IPS DF 6.9 (cell line): ENCODE results near the gene PAK1.

ENCODE experiments used
- DNase-seq: peaks from one replicate; pipeline ENCODE4 v3.0.0-alpha.2; 2013; ENCODE audit warnings: low read depth, low spot score
- H3K27ac ChIP-seq: one replicate; pipeline ENCODE4 v1.5.1; 2013; ENCODE audit warnings: low read length, control low read depth
- H3K27me3 ChIP-seq: 2 replicates; pipeline ENCODE4 v1.6.1; 2013; ENCODE audit warnings: mild to moderate bottlenecking, low read length; ENCODE audit not compliant: control insufficient read depth, insufficient read depth
- H3K36me3 ChIP-seq: 2 replicates; pipeline ENCODE4 v1.6.1; 2013; ENCODE audit warnings: low read length; ENCODE audit not compliant: control insufficient read depth, insufficient read depth
- H3K4me1 ChIP-seq: 2 replicates; pipeline ENCODE4 v1.6.1; 2013; ENCODE audit warnings: low read length; ENCODE audit not compliant: control insufficient read depth, insufficient read depth
- H3K4me3 ChIP-seq: 2 replicates; pipeline ENCODE4 v1.5.1; 2013; ENCODE audit warnings: mild to moderate bottlenecking, low read length
- H3K9me3 ChIP-seq: 2 replicates; pipeline ENCODE4 v1.6.1; 2013; ENCODE audit warnings: low read length, inconsistent platforms; ENCODE audit not compliant: control insufficient read depth, insufficient read depth
- WGBS: extraction: QIAGEN DNeasy Blood & Tissue Kit; methylation state at CpG from one replicate; pipeline ENCODE4 v1.1.7; 2013; ENCODE audit warnings: mixed read lengths, missing lambda C conversion rate; ENCODE audit not compliant: insufficient read length, insufficient coverage; 5-methylcytosine and 5-hydroxymethylcytosine counted together

Gene PAK1

GRCh38 chr11:77320351-77320750 is 153.5 kb downstream of the PAK1 start:
- no peak for DNase-seq
- WGBS, result no CpG with 5 or more reads among the region's 1 CpG
- Histone ChIP-seq H3K4me1 (no peaks in the 10 kb centered on the region), H3K9me3 (no peaks in the 10 kb centered on the region), H3K27ac (no peak overlapping the region), H3K36me3 (peaks cover 8% of the 10 kb centered on the region; the same call in 1 of the 2 replicates), H3K4me3 (no peak overlapping the region), H3K27me3 (no peaks in the 10 kb centered on the region)

- peaks cover 8% of the 10 kb centered on the region; the same call in 1 of the 2 replicates for H3K36me3 ChIP-seq
- H3K27me3 ChIP-seq, result no peaks in the 10 kb centered on the region
- no peaks in the 10 kb centered on the region for H3K4me1 ChIP-seq
- WGBS, result no CpG with 5 or more reads among the region's 2 CpGs
- no peak for DNase-seq
- no peak overlapping the region for H3K27ac ChIP-seq
- H3K4me3 ChIP-seq, result no peak overlapping the region
- no peaks in the 10 kb centered on the region for H3K9me3 ChIP-seq
These were observed 155.3 kb downstream of the PAK1 start for GRCh38 chr11:77318600-77318999.

GRCh38 chr11:77316733-77317342 is 157.1 kb downstream of the PAK1 start:
- Histone ChIP-seq H3K4me3 (no peak overlapping the region), H3K4me1 (no peaks in the 10 kb centered on the region), H3K27ac (no peak overlapping the region), H3K9me3 (no peaks in the 10 kb centered on the region), H3K36me3 (no peaks in the 10 kb centered on the region), H3K27me3 (no peaks in the 10 kb centered on the region)
- no CpG with 5 or more reads among the region's 5 CpGs for WGBS
- no peak for DNase-seq

- Histone ChIP-seq H3K27me3 (no peaks in the 10 kb centered on the region), H3K9me3 (no peaks in the 10 kb centered on the region), H3K27ac (no peak overlapping the region), H3K4me3 (no peak overlapping the region), H3K36me3 (no peaks in the 10 kb centered on the region), H3K4me1 (no peaks in the 10 kb centered on the region)
- DNase-seq, result no peak
These were observed 161.8 kb downstream of the PAK1 start for GRCh38 chr11:77312107-77312506.

GRCh38 chr11:77311701-77312100 is 162.2 kb downstream of the PAK1 start:
- no peaks in the 10 kb centered on the region for H3K4me1 ChIP-seq
- no peaks in the 10 kb centered on the region for H3K36me3 ChIP-seq
- H3K4me3 ChIP-seq, result no peak overlapping the region
- DNase-seq, result no peak
- no peaks in the 10 kb centered on the region for H3K9me3 ChIP-seq
- no peak overlapping the region for H3K27ac ChIP-seq
- WGBS, result no CpG with 5 or more reads among the region's 3 CpGs
- H3K27me3 ChIP-seq, result no peaks in the 10 kb centered on the region

- H3K36me3 ChIP-seq, result no peaks in the 10 kb centered on the region
- no peaks in the 10 kb centered on the region for H3K4me1 ChIP-seq
- no peaks in the 10 kb centered on the region for H3K9me3 ChIP-seq
- H3K27me3 ChIP-seq, result no peaks in the 10 kb centered on the region
- WGBS, result no CpG with 5 or more reads among the region's 5 CpGs
- no peak for DNase-seq
- no peak overlapping the region for H3K27ac ChIP-seq
- no peak overlapping the region for H3K4me3 ChIP-seq
These were observed 163.2 kb downstream of the PAK1 start for GRCh38 chr11:77310721-77311120.

- no peak overlapping the region for H3K4me3 ChIP-seq
- no CpG with 5 or more reads among the region's 5 CpGs for WGBS
- no peaks in the 10 kb centered on the region for H3K4me1 ChIP-seq
- no peaks in the 10 kb centered on the region for H3K27me3 ChIP-seq
- no peaks in the 10 kb centered on the region for H3K36me3 ChIP-seq
- no peak overlapping the region for H3K27ac ChIP-seq
- no peaks in the 10 kb centered on the region for H3K9me3 ChIP-seq
- DNase-seq, result no peak
These were observed 164.4 kb downstream of the PAK1 start for GRCh38 chr11:77309401-77310085.

GRCh38 chr11:77308838-77309237 is 165.1 kb downstream of the PAK1 start:
- H3K27ac ChIP-seq, result no peak overlapping the region
- H3K4me1 ChIP-seq, result no peaks in the 10 kb centered on the region
- no peaks in the 10 kb centered on the region for H3K27me3 ChIP-seq
- H3K36me3 ChIP-seq, result no peaks in the 10 kb centered on the region
- no peak overlapping the region for H3K4me3 ChIP-seq
- H3K9me3 ChIP-seq, result no peaks in the 10 kb centered on the region
- DNase-seq, result no peak

- Histone ChIP-seq H3K4me1 (no peaks in the 10 kb centered on the region), H3K27ac (no peak overlapping the region), H3K36me3 (no peaks in the 10 kb centered on the region), H3K27me3 (no peaks in the 10 kb centered on the region), H3K9me3 (no peaks in the 10 kb centered on the region), H3K4me3 (no peak overlapping the region)
- no CpG with 5 or more reads among the region's 2 CpGs for WGBS
- DNase-seq, result no peak
These were observed 170.6 kb downstream of the PAK1 start for GRCh38 chr11:77303328-77303727.

- no peak overlapping the region for H3K4me3 ChIP-seq
- no peaks in the 10 kb centered on the region for H3K4me1 ChIP-seq
- H3K27me3 ChIP-seq, result no peaks in the 10 kb centered on the region
- H3K27ac ChIP-seq, result no peak overlapping the region
- DNase-seq, result no peak
- no peaks in the 10 kb centered on the region for H3K36me3 ChIP-seq
- no CpG with 5 or more reads among the region's 3 CpGs for WGBS
- H3K9me3 ChIP-seq, result no peaks in the 10 kb centered on the region
These were observed 171.1 kb downstream of the PAK1 start for GRCh38 chr11:77302752-77303151.

- H3K9me3 ChIP-seq, result no peaks in the 10 kb centered on the region
- no CpG with 5 or more reads among the region's 15 CpGs for WGBS
- no peak within 1 kb of the TSS for H3K27ac ChIP-seq
- H3K4me1 ChIP-seq, result no peaks in the 10 kb centered on the region
- no peak for DNase-seq
- H3K4me3 ChIP-seq, result no peak within 1 kb of the TSS
- H3K27me3 ChIP-seq, result no peaks in the 10 kb centered on the region
- no peaks in the 10 kb centered on the region for H3K36me3 ChIP-seq
These were observed 172.4 kb downstream of the PAK1 start, which contains the start of gene GDPD4 for GRCh38 chr11:77301510-77301909. GDPD4 (minus strand) TSS chr11:77301686; CDS start chr11:77285137, 16,549 bp downstream.
